GM08714 (cell line): ENCODE measurements around the gene USP21.

Source experiments
- H3K4me3 ChIP-seq: fragments of 200-500 bp; sonication (Bioruptor generic); 2 replicates; pipeline ENCODE4 v1.5.1; 2014; ENCODE audit warnings: mild to moderate bottlenecking, low read length, inconsistent platforms
- ZNF274 ChIP-seq: IDR thresholded peaks from 2 replicates; pipeline ENCODE4 v1.6.1; 2012; ENCODE audit warnings: mild to moderate bottlenecking, low read depth, low read length

The USP21 gene

GRCh38 chr1:161200421-161200991, 41.2 kb downstream of the USP21 start:
- no peak for TF ChIP-seq ZNF274
- H3K4me3 ChIP-seq, result no peak overlapping the region

GRCh38 chr1:161200992-161201835, 41.9 kb downstream of the USP21 start:
- no peak overlapping the region; the same call in 1 of the 2 replicates for H3K4me3 ChIP-seq

GRCh38 chr1:161201836-161202712, 42.8 kb downstream of the USP21 start, which contains the start of gene NDUFS2:
Gene NDUFS2, plus strand, starts transcription at chr1:161202367. Its CDS starts 19 bp downstream, at chr1:161202386.
- TF ChIP-seq ZNF274, result no peak
- H3K4me3 ChIP-seq, result peak within 1 kb of the TSS; percentile 79

More at GRCh38 chr1:161200992-161201835, 41.9 kb downstream of the USP21 start:
- TF ChIP-seq ZNF274, result no peak

GRCh38 chr1:161206411-161207140, 47.3 kb downstream of the USP21 start:
- no peak for TF ChIP-seq ZNF274
- H3K4me3 ChIP-seq, result no peak overlapping the region

- no peak overlapping the region for H3K4me3 ChIP-seq
- no peak for TF ChIP-seq ZNF274
Observed at GRCh38 chr1:161207173-161207572, 47.9 kb downstream of the USP21 start.

GRCh38 chr1:161209790-161210409, 50.6 kb downstream of the USP21 start:
- no peak for TF ChIP-seq ZNF274
- no peak overlapping the region for H3K4me3 ChIP-seq

- no peak for TF ChIP-seq ZNF274
- H3K4me3 ChIP-seq, result no peak overlapping the region
Observed at GRCh38 chr1:161214369-161214768, 55.1 kb downstream of the USP21 start.

- no peak within 1 kb of the TSS; the same call in 1 of the 2 replicates for H3K4me3 ChIP-seq
- TF ChIP-seq ZNF274, result no peak
Observed at GRCh38 chr1:161215076-161215475, 55.8 kb downstream of the USP21 start, which contains the start of gene FCER1G. Gene FCER1G, plus strand, starts transcription at chr1:161215295. Its CDS starts 27 bp downstream, at chr1:161215322.
